ENCODE results near the gene C1orf141. TPM values are rescaled to one million over a fixed set of nuclear protein-coding genes. Genes with fewer than 3 reads are reported as not detected.

The C1orf141 gene
- total and polyA plus RNA-seq, 2 donors: 0.05 TPM; not detected in 1

Other genes starting within 250 kb of the C1orf141 start
- gene DNAI4, start 210.1 kb downstream of the C1orf141 start, total RNA-seq: 14.3 TPM
- gene DNAI4, start 210.1 kb downstream of the C1orf141 start, polyA plus RNA-seq: 4.9 TPM
- 42.7 TPM for gene MIER1, start 210.0 kb downstream of the C1orf141 start, total RNA-seq
- gene MIER1, start 210.0 kb downstream of the C1orf141 start, polyA plus RNA-seq: 26.7 TPM
- gene SLC35D1, start 80.8 kb downstream of the C1orf141 start, total RNA-seq: 9.4 TPM
- gene SLC35D1, start 80.8 kb downstream of the C1orf141 start, polyA plus RNA-seq: 6.3 TPM
- 0.57 TPM for gene IL23R, start 31.5 kb upstream of the C1orf141 start, total RNA-seq
- gene IL23R, start 31.5 kb upstream of the C1orf141 start, polyA plus RNA-seq: 0.14 TPM
- gene IL12RB2, start 172.9 kb upstream of the C1orf141 start, total RNA-seq: 4.6 TPM
- 1.3 TPM for gene IL12RB2, start 172.9 kb upstream of the C1orf141 start, polyA plus RNA-seq

All from thymus (tissue), 2 donors.